ENCODE results near the gene FOXO6.

Gene FOXO6

GRCh38 chr1:41353744-41354143 is 7.5 kb upstream of the FOXO6 start:
- DNase-seq, result no peak

- DNase-seq, result no peak
Measured at GRCh38 chr1:41354956-41355355, 6.3 kb upstream of the FOXO6 start.

GRCh38 chr1:41355356-41355755 is 5.9 kb upstream of the FOXO6 start:
- no peak for DNase-seq

- DNase-seq, result no peak
Measured at GRCh38 chr1:41355761-41356160, 5.5 kb upstream of the FOXO6 start.

GRCh38 chr1:41356752-41357151 is 4.5 kb upstream of the FOXO6 start:
- no peak for DNase-seq

GRCh38 chr1:41357451-41358101 is 3.7 kb upstream of the FOXO6 start:
- no peak for DNase-seq

GRCh38 chr1:41358131-41359021 is 2.9 kb upstream of the FOXO6 start:
- peak in 1 of 2 experiments; percentile 23 for DNase-seq

GRCh38 chr1:41359211-41360073 is 1.8 kb upstream of the FOXO6 start:
- no peak for DNase-seq

GRCh38 chr1:41360074-41360785 is 1.0 kb upstream of the FOXO6 start:
- no peak for DNase-seq

GRCh38 chr1:41361495-41362356 is 492 bp downstream of the FOXO6 start:
- peak; percentile 70 to 74 for DNase-seq

GRCh38 chr1:41362357-41362721 is 1.1 kb downstream of the FOXO6 start:
- no peak for DNase-seq

GRCh38 chr1:41362749-41363590 is 1.7 kb downstream of the FOXO6 start:
- DNase-seq, result peak; percentile 27 to 49

- DNase-seq, result no peak
Measured at GRCh38 chr1:41363591-41364320, 2.5 kb downstream of the FOXO6 start.

- peak; percentile 62 to 75 for DNase-seq
Measured at GRCh38 chr1:41364442-41365319, 3.4 kb downstream of the FOXO6 start.

GRCh38 chr1:41365320-41365633 is 4.0 kb downstream of the FOXO6 start:
- no peak for DNase-seq

GRCh38 chr1:41365772-41366454 is 4.7 kb downstream of the FOXO6 start:
- peak; percentile 95 to 97 for DNase-seq

- peak; percentile 95 to 97 for DNase-seq
Measured at GRCh38 chr1:41366455-41367287, 5.4 kb downstream of the FOXO6 start.

- peak in 1 of 2 experiments; percentile 59 for DNase-seq
Measured at GRCh38 chr1:41367288-41367642, 6.0 kb downstream of the FOXO6 start.
